SH-SY5Y (cell line): ENCODE measurements around the gene NISCH.

ENCODE experiments used
- GATA2 ChIP-seq: IDR thresholded peaks from 2 replicates; pipeline ENCODE4 v1.6.1; 2011; ENCODE audit warnings: mild to moderate bottlenecking, low read depth, low read length
- GATA3 ChIP-seq: IDR thresholded peaks from 2 replicates; pipeline ENCODE4 v1.6.1; 2011; ENCODE audit warnings: low read depth, mild to moderate bottlenecking, low read length, moderate library complexity

DNA sequence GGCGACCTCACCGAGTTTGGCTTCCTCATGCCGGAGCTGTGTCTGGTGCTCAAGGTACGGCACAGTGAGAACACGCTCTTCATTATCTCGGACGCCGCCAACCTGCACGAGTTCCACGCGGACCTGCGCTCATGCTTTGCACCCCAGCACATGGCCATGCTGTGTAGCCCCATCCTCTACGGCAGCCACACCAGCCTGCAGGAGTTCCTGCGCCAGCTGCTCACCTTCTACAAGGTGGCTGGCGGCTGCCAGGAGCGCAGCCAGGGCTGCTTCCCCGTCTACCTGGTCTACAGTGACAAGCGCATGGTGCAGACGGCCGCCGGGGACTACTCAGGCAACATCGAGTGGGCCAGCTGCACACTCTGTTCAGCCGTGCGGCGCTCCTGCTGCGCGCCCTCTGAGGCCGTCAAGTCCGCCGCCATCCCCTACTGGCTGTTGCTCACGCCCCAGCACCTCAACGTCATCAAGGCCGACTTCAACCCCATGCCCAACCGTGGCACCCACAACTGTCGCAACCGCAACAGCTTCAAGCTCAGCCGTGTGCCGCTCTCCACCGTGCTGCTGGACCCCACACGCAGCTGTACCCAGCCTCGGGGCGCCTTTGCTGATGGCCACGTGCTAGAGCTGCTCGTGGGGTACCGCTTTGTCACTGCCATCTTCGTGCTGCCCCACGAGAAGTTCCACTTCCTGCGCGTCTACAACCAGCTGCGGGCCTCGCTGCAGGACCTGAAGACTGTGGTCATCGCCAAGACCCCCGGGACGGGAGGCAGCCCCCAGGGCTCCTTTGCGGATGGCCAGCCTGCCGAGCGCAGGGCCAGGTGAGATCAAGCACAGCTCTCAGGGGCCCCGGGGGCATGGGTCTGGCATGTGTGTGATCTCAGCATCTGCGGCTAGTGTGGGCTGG, 32.6 kb downstream of the NISCH start:
- no peak for TF ChIP-seq GATA3
- no peak for TF ChIP-seq GATA2
